Adrenal gland (tissue), 5 donors: ENCODE results near the gene HCFC1.
A peak's percentile ranks its signal among the peaks of the same experiment; 100 is the strongest.

ENCODE experiments used
- CTCF ChIP-seq, 6 experiments: fragments of 450-650 bp in 4 of 6; fragments of 200-600 bp in 2 of 6; sonication (generic) in 1 of 6; IDR thresholded peaks; 1 replicate in 5 of 6; 2 replicates in 1 of 6; pipeline versions ENCODE4 v1.5.1 to v1.8.0; 2016 to 2021; ENCODE audit warnings: antibody characterized with exemption in 6 of 6, mild to moderate bottlenecking in 2 of 6, moderate library complexity in 1 of 6
- POLR2A ChIP-seq, 2 donors: fragments of 450-650 bp; IDR thresholded peaks; one replicate each; pipeline ENCODE4 v1.6.1; 2017; ENCODE audit warnings: antibody characterized with exemption in 2 of 2, mild to moderate bottlenecking in 2 of 2, moderate library complexity in 1 of 2
- donor health status: DM: no; HTN: no; CAD: no.

DNA sequence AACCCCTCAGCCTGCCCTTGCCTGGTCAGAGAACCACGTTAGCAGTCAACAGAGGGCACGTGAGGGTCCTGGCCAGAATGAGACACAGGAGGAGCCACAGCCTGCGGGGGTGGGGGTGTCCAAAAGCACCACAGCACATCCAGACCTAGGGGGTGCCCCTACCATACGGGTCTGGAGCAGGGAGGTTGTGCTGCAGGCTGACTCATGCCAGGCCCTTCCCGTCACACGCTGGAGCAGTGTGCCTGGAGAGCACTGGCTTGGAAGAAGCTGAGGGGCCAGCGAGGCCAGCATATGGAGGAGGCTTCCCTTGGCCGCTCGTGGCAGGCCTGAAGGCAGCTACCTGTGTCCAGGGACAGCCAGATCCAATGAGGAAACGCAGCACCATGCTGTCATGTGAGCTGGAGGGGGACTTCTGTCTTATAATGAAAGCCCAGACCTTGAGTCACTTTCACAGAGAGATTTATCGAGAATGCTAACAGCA, 49.6 kb upstream of the HCFC1 start:
- TF ChIP-seq CTCF (IDR thresholded peaks at IDR 0.05), result no peak
- TF ChIP-seq POLR2A (IDR thresholded peaks at IDR 0.05), result peak in 1 of 2 donors; percentile 15
